ENCODE data around the gene ZXDC. TPM values are rescaled to one million over a fixed set of nuclear protein-coding genes. Genes with fewer than 3 reads are reported as not detected.

ZXDC gene
- total RNA-seq, 1 donor from 2014 or later = 36.8 TPM

DNA sequence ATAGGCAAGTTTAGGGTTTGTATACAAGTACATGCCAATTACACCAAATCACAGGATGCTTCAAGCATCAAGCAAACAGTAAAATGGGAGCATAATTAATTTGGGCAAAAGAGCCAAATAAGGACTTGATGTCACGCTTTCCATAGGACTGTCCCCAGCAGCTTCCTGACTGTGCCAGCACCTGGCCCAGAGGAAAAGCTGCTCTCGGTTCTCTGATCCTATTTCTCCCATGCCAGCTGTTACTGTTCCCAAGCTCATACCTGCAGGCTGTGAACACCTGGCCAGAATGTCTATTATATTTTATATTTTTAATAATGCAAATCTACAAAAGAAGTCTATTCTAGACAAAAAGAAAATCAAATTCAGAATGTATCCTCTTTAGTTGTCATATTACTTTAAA lies 12.2 kb downstream of the ZXDC start:
- no peak for DNase-seq (ENCODE audit: extremely low spot score in 2 of 2)
- Histone ChIP-seq H3K4me1 (peaks cover 6% of the 10 kb centered on the region), H3K36me3 (peaks cover 0 to 93% of the 10 kb centered on the region in 2 donors), H3K27ac (no peak overlapping the region), H3K9me3 (no peaks in the 10 kb centered on the region), H3K27me3 (no peaks in the 10 kb centered on the region), H3K4me3 (no peak overlapping the region)
- intact Hi-C loops (cut with DNase I) = no loop called here
- TF ChIP-seq, protein P1, sequence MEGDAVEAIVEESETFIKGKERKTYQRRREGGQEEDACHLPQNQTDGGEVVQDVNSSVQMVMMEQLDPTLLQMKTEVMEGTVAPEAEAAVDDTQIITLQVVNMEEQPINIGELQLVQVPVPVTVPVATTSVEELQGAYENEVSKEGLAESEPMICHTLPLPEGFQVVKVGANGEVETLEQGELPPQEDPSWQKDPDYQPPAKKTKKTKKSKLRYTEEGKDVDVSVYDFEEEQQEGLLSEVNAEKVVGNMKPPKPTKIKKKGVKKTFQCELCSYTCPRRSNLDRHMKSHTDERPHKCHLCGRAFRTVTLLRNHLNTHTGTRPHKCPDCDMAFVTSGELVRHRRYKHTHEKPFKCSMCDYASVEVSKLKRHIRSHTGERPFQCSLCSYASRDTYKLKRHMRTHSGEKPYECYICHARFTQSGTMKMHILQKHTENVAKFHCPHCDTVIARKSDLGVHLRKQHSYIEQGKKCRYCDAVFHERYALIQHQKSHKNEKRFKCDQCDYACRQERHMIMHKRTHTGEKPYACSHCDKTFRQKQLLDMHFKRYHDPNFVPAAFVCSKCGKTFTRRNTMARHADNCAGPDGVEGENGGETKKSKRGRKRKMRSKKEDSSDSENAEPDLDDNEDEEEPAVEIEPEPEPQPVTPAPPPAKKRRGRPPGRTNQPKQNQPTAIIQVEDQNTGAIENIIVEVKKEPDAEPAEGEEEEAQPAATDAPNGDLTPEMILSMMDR (IDR thresholded peaks at IDR 0.05) = no peak
- TF ChIP-seq POLR2A (IDR thresholded peaks at IDR 0.05) (no peak), POLR2AphosphoS5 (IDR thresholded peaks at IDR 0.05; ENCODE audit: insufficient read depth in 1 of 2, low read depth in 1 of 2) (no peak)

DNA sequence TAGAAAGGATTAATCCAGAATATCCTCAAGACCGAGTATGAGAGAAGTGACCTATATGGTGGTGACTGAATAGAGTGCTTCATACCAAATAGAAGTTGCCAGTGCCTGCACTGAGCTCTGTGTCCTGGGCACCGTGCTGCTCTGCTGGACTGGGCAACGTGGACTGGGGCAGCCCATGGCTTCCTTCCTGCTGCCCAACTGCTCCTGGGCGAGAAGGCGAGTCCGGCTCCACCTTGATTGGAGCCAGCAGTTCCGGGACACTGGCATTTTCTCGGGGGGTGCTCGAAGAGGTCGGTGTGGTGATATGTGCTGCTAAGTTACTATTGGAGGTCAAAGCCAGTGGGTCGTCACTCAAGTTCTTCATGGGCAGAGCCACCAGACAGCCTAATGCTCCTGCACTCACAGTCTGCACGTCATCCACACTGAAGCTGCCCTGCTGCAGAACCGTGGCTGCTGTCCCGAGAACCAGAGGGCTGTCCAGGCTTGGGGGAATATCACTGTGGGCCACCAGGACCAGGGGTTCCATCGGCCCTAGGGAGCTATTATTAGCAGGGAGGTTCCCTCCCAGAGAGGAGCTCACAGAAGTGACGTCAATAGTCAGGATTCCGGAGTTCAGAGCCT lies 14.1 kb downstream of the ZXDC start:
- Histone ChIP-seq H3K27ac (no peak overlapping the region), H3K4me1 (no peaks in the 10 kb centered on the region), H3K27me3 (no peaks in the 10 kb centered on the region), H3K9me3 (no peaks in the 10 kb centered on the region), H3K4me3 (no peak overlapping the region), H3K36me3 (peaks cover 0 to 93% of the 10 kb centered on the region in 2 donors)
- DNase-seq (ENCODE audit: extremely low spot score in 2 of 2) = no peak
- intact Hi-C loops (cut with DNase I) = no loop called here
- no peak for TF ChIP-seq POLR2A (IDR thresholded peaks at IDR 0.05)
- no peak for TF ChIP-seq POLR2AphosphoS5 (IDR thresholded peaks at IDR 0.05; ENCODE audit: insufficient read depth in 1 of 2, low read depth in 1 of 2)
- TF ChIP-seq, protein P1 (IDR thresholded peaks at IDR 0.05) = no peak

DNA sequence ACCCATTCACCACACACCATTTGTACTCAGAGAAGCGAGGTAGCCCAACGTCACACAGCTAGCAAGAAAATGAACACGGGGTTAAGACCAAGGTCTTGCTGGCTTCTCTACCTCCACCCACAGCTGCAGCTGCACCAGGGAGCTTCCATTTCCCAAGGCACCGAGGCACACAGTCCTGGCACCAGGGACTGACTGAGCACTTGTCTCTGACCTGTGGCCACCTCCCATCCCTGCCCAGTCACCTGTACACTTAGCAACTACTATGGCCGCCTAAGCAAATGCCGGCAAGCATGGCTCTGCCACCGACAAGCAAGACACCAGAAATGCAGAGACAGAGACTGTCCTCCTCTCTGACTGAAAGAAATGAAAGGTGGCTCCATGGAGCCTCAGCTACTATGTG lies 15.3 kb downstream of the ZXDC start:
- intact Hi-C loops (cut with DNase I) = no loop called here
- Histone ChIP-seq H3K4me3 (no peak overlapping the region), H3K9me3 (no peaks in the 10 kb centered on the region), H3K4me1 (no peaks in the 10 kb centered on the region), H3K27me3 (no peaks in the 10 kb centered on the region), H3K36me3 (peaks cover 0 to 83% of the 10 kb centered on the region in 2 donors), H3K27ac (no peak overlapping the region)
- TF ChIP-seq POLR2AphosphoS5 (IDR thresholded peaks at IDR 0.05; ENCODE audit: insufficient read depth in 1 of 2, low read depth in 1 of 2) = no peak
- no peak for TF ChIP-seq POLR2A (IDR thresholded peaks at IDR 0.05)
- TF ChIP-seq, protein P1 (IDR thresholded peaks at IDR 0.05) = no peak
- no peak for DNase-seq (ENCODE audit: extremely low spot score in 2 of 2)

DNA sequence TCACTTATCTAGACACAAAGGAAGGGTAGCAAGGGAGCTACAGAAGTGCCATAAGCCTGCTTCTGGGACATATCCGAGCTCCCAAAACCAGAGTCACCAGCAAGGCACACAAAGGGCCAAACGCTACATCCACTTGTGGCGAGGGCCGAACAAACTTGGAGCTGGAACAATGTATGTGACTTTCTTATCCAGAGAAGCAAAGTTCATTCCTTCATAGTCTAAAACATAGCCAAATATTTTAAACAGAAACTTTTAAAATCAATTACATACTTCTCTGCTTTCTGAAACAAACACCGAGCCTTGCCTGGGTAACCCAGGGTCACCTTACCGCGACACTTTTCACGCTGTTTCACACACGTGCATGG lies 15.9 kb downstream of the ZXDC start:
- DNase-seq (ENCODE audit: extremely low spot score in 2 of 2) = no peak
- no peak overlapping the region for H3K27ac ChIP-seq
- intact Hi-C loops (cut with DNase I) = no loop called here
- peaks cover 0 to 76% of the 10 kb centered on the region in 2 donors for H3K36me3 ChIP-seq
- H3K4me1 ChIP-seq = no peaks in the 10 kb centered on the region
- TF ChIP-seq, protein P1 (IDR thresholded peaks at IDR 0.05) = no peak
- TF ChIP-seq POLR2A (IDR thresholded peaks at IDR 0.05) = no peak
- TF ChIP-seq POLR2AphosphoS5 (IDR thresholded peaks at IDR 0.05; ENCODE audit: insufficient read depth in 1 of 2, low read depth in 1 of 2) = no peak
- H3K27me3 ChIP-seq = no peaks in the 10 kb centered on the region
- no peaks in the 10 kb centered on the region for H3K9me3 ChIP-seq
- H3K4me3 ChIP-seq = no peak overlapping the region

DNA sequence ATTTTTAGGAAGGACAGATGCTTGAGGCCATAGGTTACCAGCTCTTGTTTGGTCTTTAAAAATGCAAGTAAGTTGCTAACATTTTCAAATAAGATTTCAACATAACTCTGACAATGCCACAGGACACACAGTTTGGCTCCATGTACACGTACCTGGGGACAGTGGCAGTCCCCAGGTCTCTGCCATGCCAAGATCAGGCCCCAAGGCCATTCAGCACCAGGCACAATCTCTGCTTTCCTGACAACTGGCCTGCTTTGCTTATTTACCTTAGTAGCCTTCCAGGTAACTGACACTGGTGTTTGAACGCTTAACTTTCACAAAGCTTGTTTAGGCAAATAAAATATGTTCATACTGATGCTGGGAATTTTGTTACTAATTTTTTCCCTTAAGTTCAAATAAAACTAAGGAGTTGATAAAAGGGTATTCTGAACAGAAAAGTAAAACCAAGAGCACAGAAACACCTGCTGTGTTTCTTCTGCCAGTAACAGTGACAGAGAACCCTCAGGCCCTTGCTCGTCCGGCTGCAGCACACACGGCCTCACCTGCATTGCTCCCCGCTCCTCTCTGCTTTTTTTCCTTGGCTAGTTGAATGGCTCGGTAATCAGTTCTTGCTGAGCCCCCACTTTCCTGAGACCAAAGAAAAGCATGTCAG lies 16.5 kb downstream of the ZXDC start:
- H3K27me3 ChIP-seq = no peaks in the 10 kb centered on the region
- H3K4me1 ChIP-seq = no peaks in the 10 kb centered on the region
- H3K36me3 ChIP-seq = peaks cover 0 to 71% of the 10 kb centered on the region in 2 donors
- TF ChIP-seq, protein P1 (IDR thresholded peaks at IDR 0.05) = no peak
- TF ChIP-seq POLR2A (IDR thresholded peaks at IDR 0.05) = no peak
- no peak overlapping the region for H3K27ac ChIP-seq
- intact Hi-C loops (cut with DNase I) = no loop called here
- no peak overlapping the region for H3K4me3 ChIP-seq
- no peak for DNase-seq (ENCODE audit: extremely low spot score in 2 of 2)
- H3K9me3 ChIP-seq = no peaks in the 10 kb centered on the region
